Measurements from ENCODE around the gene SMPD1. TPM values are rescaled to one million over a fixed set of nuclear protein-coding genes. Genes with fewer than 3 reads are reported as not detected.

The SMPD1 gene
- total and polyA plus RNA-seq, 2 donors (not counting 1 experiment from before 2014, with no cell fraction given) = 52.2 to 74.9 TPM

DNA sequence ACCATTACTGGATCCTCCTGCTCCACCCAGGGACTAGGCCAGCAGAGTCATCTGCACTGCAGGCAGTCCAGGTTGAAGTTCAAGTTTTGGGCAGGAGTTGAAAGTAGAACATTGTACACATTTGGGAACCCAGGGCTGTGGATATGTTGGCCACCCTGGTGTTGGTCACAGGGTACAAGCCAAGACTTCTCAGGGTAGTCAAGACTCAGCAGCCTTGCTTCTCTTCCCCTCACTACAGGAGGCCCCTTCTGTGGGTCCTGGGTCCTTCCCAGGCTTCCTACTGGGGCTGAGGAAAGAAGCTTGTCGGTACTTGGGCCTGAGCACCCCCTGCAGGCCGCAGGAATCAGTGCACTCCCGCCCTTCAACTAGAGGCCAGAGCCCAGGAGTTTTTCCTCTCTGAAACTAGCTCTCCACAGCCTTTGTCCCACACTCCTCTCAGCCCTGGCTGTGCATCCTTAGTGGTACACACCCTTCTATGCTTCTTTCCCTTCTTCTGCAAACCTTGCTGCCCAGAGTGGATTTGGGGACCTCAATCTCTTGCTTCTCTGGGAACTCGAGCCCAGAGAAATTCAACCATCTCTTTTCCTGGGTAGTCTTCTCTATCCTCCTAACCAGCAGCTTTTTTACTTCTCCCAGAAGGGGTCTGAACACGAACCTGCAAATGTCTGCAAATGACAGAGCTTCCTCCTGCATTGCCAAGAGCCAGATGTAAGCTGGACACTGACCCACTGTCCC is 53.2 kb downstream of the SMPD1 start:
- H3K4me3 ChIP-seq (replicated peaks in 1 of 4; ENCODE audit: control extremely low read depth in 1 of 4, insufficient read depth in 1 of 4, low read depth in 3 of 4, low read length in 4 of 4) = no peak overlapping the region
- H3K9ac ChIP-seq (ENCODE audit: insufficient read depth, low read length) = no peak overlapping the region
- no peak overlapping the region for H2AFZ ChIP-seq (ENCODE audit: low read length)
- TF ChIP-seq, protein P1, sequence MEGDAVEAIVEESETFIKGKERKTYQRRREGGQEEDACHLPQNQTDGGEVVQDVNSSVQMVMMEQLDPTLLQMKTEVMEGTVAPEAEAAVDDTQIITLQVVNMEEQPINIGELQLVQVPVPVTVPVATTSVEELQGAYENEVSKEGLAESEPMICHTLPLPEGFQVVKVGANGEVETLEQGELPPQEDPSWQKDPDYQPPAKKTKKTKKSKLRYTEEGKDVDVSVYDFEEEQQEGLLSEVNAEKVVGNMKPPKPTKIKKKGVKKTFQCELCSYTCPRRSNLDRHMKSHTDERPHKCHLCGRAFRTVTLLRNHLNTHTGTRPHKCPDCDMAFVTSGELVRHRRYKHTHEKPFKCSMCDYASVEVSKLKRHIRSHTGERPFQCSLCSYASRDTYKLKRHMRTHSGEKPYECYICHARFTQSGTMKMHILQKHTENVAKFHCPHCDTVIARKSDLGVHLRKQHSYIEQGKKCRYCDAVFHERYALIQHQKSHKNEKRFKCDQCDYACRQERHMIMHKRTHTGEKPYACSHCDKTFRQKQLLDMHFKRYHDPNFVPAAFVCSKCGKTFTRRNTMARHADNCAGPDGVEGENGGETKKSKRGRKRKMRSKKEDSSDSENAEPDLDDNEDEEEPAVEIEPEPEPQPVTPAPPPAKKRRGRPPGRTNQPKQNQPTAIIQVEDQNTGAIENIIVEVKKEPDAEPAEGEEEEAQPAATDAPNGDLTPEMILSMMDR (conservative IDR thresholded peaks at IDR 0.05 in 1 of 2, IDR thresholded peaks at IDR 0.05 in 1 of 2; ENCODE audit: low read depth in 1 of 2, low read length in 2 of 2) = peak; percentile 76 to 92
- no peak for TF ChIP-seq EZH2 (IDR thresholded peaks at IDR 0.05; ENCODE audit: low read length, missing control alignments)
- H3K4me1 ChIP-seq (ENCODE audit: control insufficient read depth, extremely low read depth, insufficient read depth, low read length) = no peaks in the 10 kb centered on the region
- no peaks in the 10 kb centered on the region for H3K27me3 ChIP-seq (ENCODE audit: control insufficient read depth, insufficient read depth, low read length)
- no peaks in the 10 kb centered on the region for H3K79me2 ChIP-seq (ENCODE audit: control insufficient read depth, insufficient read depth, low read length)
- H3K36me3 ChIP-seq (ENCODE audit: control insufficient read depth, insufficient read depth, low read length) = no peaks in the 10 kb centered on the region
- no peak overlapping the region for H3K27ac ChIP-seq (ENCODE audit: insufficient read depth, low read length)
- H4K20me1 ChIP-seq (ENCODE audit: control insufficient read depth, extremely low read depth, insufficient read depth, low read length) = no peaks in the 10 kb centered on the region
- no peaks in the 10 kb centered on the region for H3K9me3 ChIP-seq (ENCODE audit: control insufficient read depth, insufficient read depth, low read depth, low read length)
- DNase-seq (ENCODE audit: low read depth in 2 of 2) = peak; percentile 45 to 61
- H3K4me2 ChIP-seq (ENCODE audit: extremely low read depth, insufficient read depth, low read length) = no peak overlapping the region

Other genes with a start within 250 kb of the SMPD1 start
- not detected in 2 replicates for gene OR52B2, start 220.1 kb upstream of the SMPD1 start, total RNA-seq
- gene OR52B2, start 220.1 kb upstream of the SMPD1 start, polyA plus RNA-seq = not detected in 2 replicates
- gene OR52W1, start 191.2 kb upstream of the SMPD1 start, total RNA-seq = not detected in 2 replicates
- not detected in 2 replicates for gene OR52W1, start 191.2 kb upstream of the SMPD1 start, polyA plus RNA-seq
- gene C11orf42, start 184.9 kb upstream of the SMPD1 start, total RNA-seq = not detected in 2 replicates
- not detected in 2 replicates for gene C11orf42, start 184.9 kb upstream of the SMPD1 start, polyA plus RNA-seq
- 6.9 and 15.4 TPM in 2 replicates for gene FHIP1B, start 155.8 kb upstream of the SMPD1 start, total RNA-seq
- gene FHIP1B, start 155.8 kb upstream of the SMPD1 start, polyA plus RNA-seq = 9.2 and 10.3 TPM in 2 replicates
- gene CNGA4, start 151.4 kb upstream of the SMPD1 start, total RNA-seq = 0.17 TPM in 1 of 2 replicates, not detected in the other
- gene CNGA4, start 151.4 kb upstream of the SMPD1 start, polyA plus RNA-seq = 0.06 TPM in 1 of 2 replicates, not detected in the other
- not detected in 2 replicates for gene CCKBR, start 130.6 kb upstream of the SMPD1 start, total RNA-seq
- gene CCKBR, start 130.6 kb upstream of the SMPD1 start, polyA plus RNA-seq = not detected in 2 replicates
- gene CAVIN3, start 70.0 kb upstream of the SMPD1 start, total RNA-seq = 87.9 and 92.5 TPM in 2 replicates
- 50.9 and 81.0 TPM in 2 replicates for gene CAVIN3, start 70.0 kb upstream of the SMPD1 start, polyA plus RNA-seq
- gene APBB1, start 28.6 kb downstream of the SMPD1 start, total RNA-seq = 56.2 and 73.7 TPM in 2 replicates
- gene APBB1, start 28.6 kb downstream of the SMPD1 start, polyA plus RNA-seq = 33.5 and 39.1 TPM in 2 replicates
- 0.26 and 0.83 TPM in 2 replicates for gene HPX, start 50.5 kb downstream of the SMPD1 start, total RNA-seq
- gene HPX, start 50.5 kb downstream of the SMPD1 start, polyA plus RNA-seq = 0.18 and 0.28 TPM in 2 replicates
- 24.1 and 29.7 TPM in 2 replicates for gene TRIM3, start 83.5 kb downstream of the SMPD1 start, total RNA-seq
- gene TRIM3, start 83.5 kb downstream of the SMPD1 start, polyA plus RNA-seq = 11.4 and 11.8 TPM in 2 replicates
- 34.9 and 47.6 TPM in 2 replicates for gene ARFIP2, start 90.9 kb downstream of the SMPD1 start, total RNA-seq
- gene ARFIP2, start 90.9 kb downstream of the SMPD1 start, polyA plus RNA-seq = 72.4 and 75.5 TPM in 2 replicates
- gene TIMM10B, start 91.0 kb downstream of the SMPD1 start, total RNA-seq = 38.5 and 47.4 TPM in 2 replicates
- 33.6 and 40.9 TPM in 2 replicates for gene TIMM10B, start 91.0 kb downstream of the SMPD1 start, polyA plus RNA-seq
- 7.2 and 14.7 TPM in 2 replicates for gene DNHD1, start 106.8 kb downstream of the SMPD1 start, total RNA-seq
- 2.2 and 2.6 TPM in 2 replicates for gene DNHD1, start 106.8 kb downstream of the SMPD1 start, polyA plus RNA-seq
- 9.2 and 12.1 TPM in 2 replicates for gene RRP8, start 213.1 kb downstream of the SMPD1 start, total RNA-seq
- gene RRP8, start 213.1 kb downstream of the SMPD1 start, polyA plus RNA-seq = 12.6 and 13.2 TPM in 2 replicates
- gene ILK, start 213.3 kb downstream of the SMPD1 start, total RNA-seq = 136 and 176 TPM in 2 replicates
- gene ILK, start 213.3 kb downstream of the SMPD1 start, polyA plus RNA-seq = 420 and 461 TPM in 2 replicates
- 61.9 and 77.8 TPM in 2 replicates for gene TAF10, start 221.7 kb downstream of the SMPD1 start, total RNA-seq
- 142 and 176 TPM in 2 replicates for gene TAF10, start 221.7 kb downstream of the SMPD1 start, polyA plus RNA-seq
- 93.7 and 127 TPM in 2 replicates for gene TPP1, start 228.9 kb downstream of the SMPD1 start, total RNA-seq
- gene TPP1, start 228.9 kb downstream of the SMPD1 start, polyA plus RNA-seq = 136 and 195 TPM in 2 replicates